ENCODE results near the gene AGRP. TPM values are rescaled to one million over a fixed set of nuclear protein-coding genes. Genes with fewer than 3 reads are reported as not detected.

Gene AGRP
- total RNA-seq, 2 experiments from 2014 or later, result not detected

DNA sequence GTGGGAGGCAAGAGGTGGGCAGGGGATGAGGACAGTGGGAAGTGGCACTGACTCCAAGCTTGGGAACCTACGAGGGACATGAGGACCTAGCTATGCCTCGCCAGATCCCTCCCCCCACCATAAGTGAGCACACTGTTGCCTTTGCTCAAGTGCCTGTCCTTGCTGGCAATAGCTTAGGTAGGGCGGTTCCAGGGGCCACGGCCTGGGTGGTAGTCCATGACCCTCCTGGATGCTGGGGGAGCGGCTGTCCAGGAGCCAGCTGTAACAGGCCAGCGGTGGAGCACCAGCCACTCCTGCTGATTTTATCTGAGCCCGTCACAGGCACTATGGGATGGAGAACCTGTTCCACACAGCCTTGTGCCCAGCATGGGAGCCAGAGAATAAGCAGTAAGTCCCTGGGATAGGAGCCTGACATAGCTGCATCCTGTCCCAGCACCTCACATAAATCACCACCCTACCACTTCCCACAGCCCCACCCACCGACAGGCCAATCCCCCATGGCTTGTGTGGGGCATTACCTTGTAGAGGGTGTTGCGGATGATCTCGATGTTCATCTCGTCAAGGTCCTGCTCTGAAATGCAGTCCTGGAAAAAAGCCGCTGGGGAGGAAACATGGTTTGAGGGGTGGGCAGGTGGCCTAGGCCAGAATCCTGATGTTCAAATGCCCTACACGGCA is 40.6 kb downstream of the AGRP start:
- Histone ChIP-seq H3K36me3 (ENCODE audit: insufficient read depth, low read length) (peaks cover 10% of the 10 kb centered on the region; the same call in 1 of the 2 replicates), H4K20me1 (ENCODE audit: insufficient read depth, low read length) (no peaks in the 10 kb centered on the region), H3K79me2 (ENCODE audit: insufficient read depth, low read depth, low read length) (no peaks in the 10 kb centered on the region), H3K9me3 (ENCODE audit: low read length) (no peaks in the 10 kb centered on the region), H3K9me2 (ENCODE audit: insufficient read depth, low read length) (no peaks in the 10 kb centered on the region), H2AFZ (ENCODE audit: low read length) (no peak overlapping the region), H3K4me1 (ENCODE audit: insufficient read depth, low read length, poor library complexity, severe bottlenecking) (no peaks in the 10 kb centered on the region), H3K27ac (ENCODE audit: low read depth, low read length, poor library complexity, severe bottlenecking) (no peak overlapping the region), H3K4me2 (ENCODE audit: low read length) (no peak overlapping the region), H3K4me3 (ENCODE audit: low read depth, low read length, poor library complexity, severe bottlenecking) (no peak overlapping the region)
- no TSS peak for BruUV-seq (replicated peaks)
- POLR2A ChIA-PET, result interaction anchor here (0.5 kb wide), 1 partner anchor 325 kb away, joined by 4 read pairs; no protein-coding TSS in a partner anchor
- CTCF ChIA-PET (ENCODE audit: unreplicated experiment), result no interaction called here
- no peak for TF ChIP-seq EZH2phosphoT487 (IDR thresholded peaks at IDR 0.05; ENCODE audit: borderline replicate concordance, low read depth, low read length)
- TF ChIP-seq, protein P1, sequence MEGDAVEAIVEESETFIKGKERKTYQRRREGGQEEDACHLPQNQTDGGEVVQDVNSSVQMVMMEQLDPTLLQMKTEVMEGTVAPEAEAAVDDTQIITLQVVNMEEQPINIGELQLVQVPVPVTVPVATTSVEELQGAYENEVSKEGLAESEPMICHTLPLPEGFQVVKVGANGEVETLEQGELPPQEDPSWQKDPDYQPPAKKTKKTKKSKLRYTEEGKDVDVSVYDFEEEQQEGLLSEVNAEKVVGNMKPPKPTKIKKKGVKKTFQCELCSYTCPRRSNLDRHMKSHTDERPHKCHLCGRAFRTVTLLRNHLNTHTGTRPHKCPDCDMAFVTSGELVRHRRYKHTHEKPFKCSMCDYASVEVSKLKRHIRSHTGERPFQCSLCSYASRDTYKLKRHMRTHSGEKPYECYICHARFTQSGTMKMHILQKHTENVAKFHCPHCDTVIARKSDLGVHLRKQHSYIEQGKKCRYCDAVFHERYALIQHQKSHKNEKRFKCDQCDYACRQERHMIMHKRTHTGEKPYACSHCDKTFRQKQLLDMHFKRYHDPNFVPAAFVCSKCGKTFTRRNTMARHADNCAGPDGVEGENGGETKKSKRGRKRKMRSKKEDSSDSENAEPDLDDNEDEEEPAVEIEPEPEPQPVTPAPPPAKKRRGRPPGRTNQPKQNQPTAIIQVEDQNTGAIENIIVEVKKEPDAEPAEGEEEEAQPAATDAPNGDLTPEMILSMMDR (conservative IDR thresholded peaks at IDR 0.05; ENCODE audit: low read length), result no peak
- intact Hi-C loops (cut with micrococcal nuclease; ENCODE audit: unreplicated experiment), result no loop called here
- no peak for DNase-seq (ENCODE audit: low spot score)

DNA sequence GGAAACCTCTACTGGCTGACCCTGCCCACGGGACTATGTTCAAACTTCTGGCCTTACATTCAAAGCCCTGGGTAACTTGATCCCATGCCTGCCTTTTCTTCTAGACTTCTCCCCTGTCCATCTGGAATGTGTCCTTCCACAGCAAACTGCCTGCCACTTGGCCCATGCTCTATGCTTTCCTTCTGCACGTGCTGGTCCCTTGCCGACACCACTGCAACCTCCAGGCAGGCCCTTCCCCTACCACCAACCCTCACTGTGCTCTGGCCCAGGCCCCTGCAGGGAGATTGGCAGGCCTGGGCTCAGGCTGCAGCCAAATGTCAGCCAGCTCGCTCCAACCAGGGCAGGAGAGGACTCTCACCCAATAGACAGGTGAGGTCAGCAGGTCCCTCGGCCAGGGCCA is 41.4 kb downstream of the AGRP start:
- Histone ChIP-seq H3K9me2 (ENCODE audit: insufficient read depth, low read length) (no peaks in the 10 kb centered on the region), H3K27ac (ENCODE audit: low read depth, low read length, poor library complexity, severe bottlenecking) (no peak overlapping the region), H3K79me2 (ENCODE audit: insufficient read depth, low read depth, low read length) (no peaks in the 10 kb centered on the region), H3K4me1 (ENCODE audit: insufficient read depth, low read length, poor library complexity, severe bottlenecking) (no peaks in the 10 kb centered on the region), H3K4me3 (ENCODE audit: low read depth, low read length, poor library complexity, severe bottlenecking) (no peak overlapping the region), H4K20me1 (ENCODE audit: insufficient read depth, low read length) (no peaks in the 10 kb centered on the region), H3K9me3 (ENCODE audit: low read length) (no peaks in the 10 kb centered on the region), H3K4me2 (ENCODE audit: low read length) (no peak overlapping the region), H3K36me3 (ENCODE audit: insufficient read depth, low read length) (peaks cover 11% of the 10 kb centered on the region; the same call in 1 of the 2 replicates), H2AFZ (ENCODE audit: low read length) (no peak overlapping the region)
- CTCF ChIA-PET (ENCODE audit: unreplicated experiment), result no interaction called here
- no peak for DNase-seq (ENCODE audit: low spot score)
- POLR2A ChIA-PET, result no interaction called here
- intact Hi-C loops (cut with micrococcal nuclease; ENCODE audit: unreplicated experiment), result no loop called here
- TF ChIP-seq, protein P1 (conservative IDR thresholded peaks at IDR 0.05; ENCODE audit: low read length), result no peak
- TF ChIP-seq EZH2phosphoT487 (IDR thresholded peaks at IDR 0.05; ENCODE audit: borderline replicate concordance, low read depth, low read length), result no peak
- BruUV-seq (replicated peaks), result no TSS peak

DNA sequence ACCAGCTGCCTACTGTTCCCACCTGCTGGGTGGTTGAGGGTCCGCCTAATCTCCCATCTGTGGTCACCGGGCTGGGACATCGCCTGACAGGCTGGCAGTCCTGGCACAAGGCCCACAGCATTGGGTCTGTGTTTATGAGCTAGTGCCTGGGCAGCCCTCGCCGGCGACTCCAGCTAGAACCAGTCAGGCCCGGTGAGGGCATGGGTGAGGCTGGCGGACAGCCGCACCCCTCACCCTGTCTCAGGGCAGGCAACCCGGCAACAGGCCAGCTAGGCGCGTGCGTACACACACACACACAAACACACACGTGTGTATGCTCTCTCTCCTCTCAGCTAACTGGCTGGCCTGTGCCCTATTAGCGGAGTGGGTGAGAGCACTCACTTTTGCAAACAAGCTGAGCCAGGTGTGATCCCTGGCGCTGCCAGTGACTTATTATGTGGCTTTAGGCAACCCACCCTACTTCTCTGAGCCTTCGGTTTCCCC is 42.0 kb downstream of the AGRP start:
- H3K4me1 ChIP-seq (ENCODE audit: insufficient read depth, low read length, poor library complexity, severe bottlenecking), result no peaks in the 10 kb centered on the region
- peaks cover 11% of the 10 kb centered on the region; the same call in 1 of the 2 replicates for H3K36me3 ChIP-seq (ENCODE audit: insufficient read depth, low read length)
- ChIA-PET CTCF (ENCODE audit: unreplicated experiment) (no interaction called here), POLR2A (no interaction called here)
- H3K4me2 ChIP-seq (ENCODE audit: low read length), result no peak overlapping the region
- no peak overlapping the region for H3K27ac ChIP-seq (ENCODE audit: low read depth, low read length, poor library complexity, severe bottlenecking)
- no peaks in the 10 kb centered on the region for H3K9me3 ChIP-seq (ENCODE audit: low read length)
- no peak for TF ChIP-seq EZH2phosphoT487 (IDR thresholded peaks at IDR 0.05; ENCODE audit: borderline replicate concordance, low read depth, low read length)
- TF ChIP-seq, protein P1 (conservative IDR thresholded peaks at IDR 0.05; ENCODE audit: low read length), result no peak
- no peaks in the 10 kb centered on the region for H3K9me2 ChIP-seq (ENCODE audit: insufficient read depth, low read length)
- H2AFZ ChIP-seq (ENCODE audit: low read length), result no peak overlapping the region
- no peak overlapping the region for H3K4me3 ChIP-seq (ENCODE audit: low read depth, low read length, poor library complexity, severe bottlenecking)
- DNase-seq (ENCODE audit: low spot score), result no peak
- no TSS peak for BruUV-seq (replicated peaks)
- intact Hi-C loops (cut with micrococcal nuclease; ENCODE audit: unreplicated experiment), result no loop called here
- no peaks in the 10 kb centered on the region for H4K20me1 ChIP-seq (ENCODE audit: insufficient read depth, low read length)
- H3K79me2 ChIP-seq (ENCODE audit: insufficient read depth, low read depth, low read length), result no peaks in the 10 kb centered on the region

Measured in OCI-LY7 (cell line).